CD4-positive, alpha-beta memory T cell (primary cell): ENCODE measurements around the gene GBP1. TPM values are rescaled to one million over a fixed set of nuclear protein-coding genes. Genes with fewer than 3 reads are reported as not detected.
A peak's percentile ranks its signal among the peaks of the same experiment; 100 is the strongest.

Source experiments
- CTCF ChIA-PET: fragments of 350-600 bp; sonication (Branson Sonifier 250); formaldehyde crosslinking; loops from one replicate; lab custom pipeline; 2021; ENCODE audit warnings: inconsistent platforms; ENCODE audit not compliant: partially characterized antibody; lab: Charles Lee
- POLR2A ChIA-PET: fragments of 350-600 bp; sonication (Branson Sonifier 250); formaldehyde crosslinking; loops from one replicate; lab custom pipeline; 2021; ENCODE audit not compliant: partially characterized antibody; lab: Charles Lee
- DNase-seq, 5 donors: peaks; one replicate each; pipeline versions ENCODE4 v3.0.0 to v3.0.0-alpha.2; 2020 to 2022; ENCODE audit warnings: mixed read lengths in 1 of 5
- H3K27ac ChIP-seq: one replicate; pipeline ENCODE4 v1.7.0; 2013; ENCODE audit warnings: low read depth, low read length
- H3K27me3 ChIP-seq: 2 replicates; pipeline ENCODE4 v1.7.0; 2013; ENCODE audit warnings: mild to moderate bottlenecking, low read length, moderate library complexity; ENCODE audit not compliant: insufficient read depth
- H3K36me3 ChIP-seq: 2 replicates; pipeline ENCODE4 v1.7.0; 2013; ENCODE audit warnings: mild to moderate bottlenecking, low read length, moderate library complexity; ENCODE audit not compliant: insufficient read depth
- H3K4me1 ChIP-seq: 2 replicates; pipeline ENCODE4 v1.7.0; 2013; ENCODE audit warnings: mild to moderate bottlenecking, low read length, moderate library complexity; ENCODE audit not compliant: insufficient read depth
- H3K4me3 ChIP-seq, 2 donors: one replicate each; pipeline ENCODE4 v1.7.0; 2013; ENCODE audit warnings: low read length in 2 of 2, mild to moderate bottlenecking in 1 of 2
- H3K9me3 ChIP-seq, 2 donors: one replicate each; pipeline ENCODE4 v1.7.0; 2013; ENCODE audit warnings: low read length in 2 of 2, control low read depth in 1 of 2; ENCODE audit not compliant: control insufficient read depth in 1 of 2
- H3K27ac Mint-ChIP-seq, 7 donors: one replicate each; pipeline ENCODE4 v1.8.0; 2020 to 2021; ENCODE audit warnings: mixed read lengths in 7 of 7, mild to moderate bottlenecking in 6 of 7, inconsistent platforms in 3 of 7, moderate library complexity in 3 of 7
- H3K27me3 Mint-ChIP-seq, 2 donors: one replicate each; pipeline ENCODE4 v1.8.0; 2020 to 2021; ENCODE audit warnings: mixed read lengths in 2 of 2
- H3K36me3 Mint-ChIP-seq, 2 donors: one replicate each; pipeline ENCODE4 v1.8.0; 2020 to 2021; ENCODE audit warnings: mixed read lengths in 2 of 2, inconsistent platforms in 1 of 2, mild to moderate bottlenecking in 1 of 2
- H3K4me1 Mint-ChIP-seq, 4 donors: one replicate each; pipeline ENCODE4 v1.8.0; 2020 to 2021; ENCODE audit warnings: mixed read lengths in 4 of 4, mild to moderate bottlenecking in 1 of 4
- H3K4me3 Mint-ChIP-seq, 8 donors: one replicate each; pipeline ENCODE4 v1.8.0; 2020 to 2021; ENCODE audit warnings: mixed read lengths in 8 of 8, mild to moderate bottlenecking in 7 of 8, moderate library complexity in 6 of 8, inconsistent platforms in 3 of 8
- H3K9me3 Mint-ChIP-seq, 8 donors: one replicate each; pipeline ENCODE4 v1.8.0; 2020 to 2021; ENCODE audit warnings: mixed read lengths in 8 of 8, mild to moderate bottlenecking in 5 of 8, inconsistent platforms in 3 of 8, moderate library complexity in 1 of 8
- intact Hi-C: fragments of 100-400 bp; cut with micrococcal nuclease; formaldehyde crosslinking; loops from one replicate; pipeline ENCODE4 v1.15.1; 2023
- polyA plus RNA-seq, 2 donors: library from polyadenylated mRNA; unstranded; fragments of 300-500 nt; fragmentation: Illumina TruSeq; gene quantifications; one replicate each; pipeline ENCODE4 v1.2.3, GENCODE V29; 2021
- total RNA-seq, 2 experiments: library from RNA; stranded (reverse); gene quantifications; one replicate each; pipeline ENCODE4 v1.2.3, GENCODE V29; 2021

The GBP1 gene, protein sequence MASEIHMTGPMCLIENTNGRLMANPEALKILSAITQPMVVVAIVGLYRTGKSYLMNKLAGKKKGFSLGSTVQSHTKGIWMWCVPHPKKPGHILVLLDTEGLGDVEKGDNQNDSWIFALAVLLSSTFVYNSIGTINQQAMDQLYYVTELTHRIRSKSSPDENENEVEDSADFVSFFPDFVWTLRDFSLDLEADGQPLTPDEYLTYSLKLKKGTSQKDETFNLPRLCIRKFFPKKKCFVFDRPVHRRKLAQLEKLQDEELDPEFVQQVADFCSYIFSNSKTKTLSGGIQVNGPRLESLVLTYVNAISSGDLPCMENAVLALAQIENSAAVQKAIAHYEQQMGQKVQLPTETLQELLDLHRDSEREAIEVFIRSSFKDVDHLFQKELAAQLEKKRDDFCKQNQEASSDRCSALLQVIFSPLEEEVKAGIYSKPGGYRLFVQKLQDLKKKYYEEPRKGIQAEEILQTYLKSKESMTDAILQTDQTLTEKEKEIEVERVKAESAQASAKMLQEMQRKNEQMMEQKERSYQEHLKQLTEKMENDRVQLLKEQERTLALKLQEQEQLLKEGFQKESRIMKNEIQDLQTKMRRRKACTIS
- total RNA-seq (10 to 100 TPM; 74.1 to 74.2 TPM), polyA plus RNA-seq (10 to 100 TPM; 54.3 to 66.0 TPM)

DNA sequence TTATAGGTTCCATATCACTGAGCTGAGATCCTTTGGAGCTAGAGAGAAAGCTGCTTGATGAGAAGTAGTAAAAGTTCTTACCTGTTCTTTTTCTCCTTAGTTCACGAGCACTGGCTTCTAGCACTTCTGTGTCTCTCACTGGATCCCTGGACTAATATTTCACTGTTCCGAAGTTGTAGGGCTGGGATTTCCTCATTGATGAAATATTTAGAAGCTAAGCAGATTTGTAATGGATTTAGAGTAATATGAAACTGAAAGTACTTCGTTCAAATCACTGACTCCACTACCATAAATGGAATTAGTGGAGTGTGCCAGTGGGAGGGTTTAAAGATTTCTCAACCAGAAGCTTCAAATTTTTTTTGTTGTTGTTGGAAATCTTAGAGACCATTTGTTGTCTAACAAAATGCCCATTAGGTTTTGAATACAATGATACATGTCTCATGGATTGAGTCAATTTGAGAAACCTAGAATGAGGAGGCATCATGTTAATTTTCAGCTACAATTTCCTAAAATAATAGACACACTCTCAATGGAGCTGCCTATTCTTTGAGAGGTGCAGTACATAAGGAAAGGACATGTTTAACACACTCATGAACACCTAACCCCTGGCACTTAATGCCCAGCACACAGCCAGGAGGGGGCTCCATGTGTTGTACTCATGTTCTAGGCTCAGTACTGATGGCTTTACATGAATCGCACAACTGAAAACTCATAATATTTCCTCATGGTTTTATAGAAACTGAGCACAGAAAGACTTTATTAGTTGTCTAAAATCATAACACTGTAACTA, at the start of gene GBP1:
GBP1 (minus strand) TSS at position 130 of the 790 bp plus-strand sequence. CDS start 1,974 bp downstream, outside the sequence.
- peaks cover 56% of the 10 kb centered on the region for H3K4me1 ChIP-seq
- DNase-seq = peak; percentile 51 to 57 (median 53)

DNA sequence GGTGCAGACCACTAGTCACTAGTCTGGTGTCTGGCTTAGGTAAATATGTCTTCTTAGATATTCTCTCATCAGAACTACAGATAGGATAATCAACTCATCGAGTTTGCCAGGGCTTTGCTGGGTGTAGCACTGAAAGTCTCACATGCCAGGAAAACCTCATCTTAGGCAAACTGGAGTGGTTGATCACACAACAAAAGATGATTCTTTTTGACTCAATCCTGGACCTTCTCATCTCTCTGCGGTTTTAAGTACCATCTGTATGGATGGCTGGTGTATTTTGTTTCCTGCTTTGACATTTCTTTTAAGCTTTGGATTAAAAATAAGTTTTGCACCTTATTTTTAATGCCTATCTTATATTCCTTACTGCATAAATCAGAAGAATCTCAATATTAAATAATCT, 49.7 kb upstream of the GBP1 start:
- peaks cover 36 to 50% of the 10 kb centered on the region in 2 donors for H3K36me3 Mint-ChIP-seq
- no peaks in the 10 kb centered on the region for H3K27me3 ChIP-seq
- H3K27ac Mint-ChIP-seq = peak overlapping the region in 6 of 7 donors; percentile 14 to 77 (median 56)
- H3K4me3 ChIP-seq = no peak overlapping the region
- H3K4me3 Mint-ChIP-seq = no peak overlapping the region
- no peaks in the 10 kb centered on the region for H3K9me3 ChIP-seq
- peaks cover 90% of the 10 kb centered on the region for H3K36me3 ChIP-seq
- ChIA-PET CTCF (interaction anchor here (1.1 kb wide), 1 partner anchor 10 kb away, joined by 4 read pairs; no protein-coding TSS in a partner anchor), POLR2A (interaction anchor here (0.6 kb wide), 1 partner anchor 256 kb away, joined by 3 read pairs; no protein-coding TSS in a partner anchor)
- H3K4me1 Mint-ChIP-seq = peaks cover 23 to 43% (median 29%) of the 10 kb centered on the region in 4 donors
- intact Hi-C loops = no loop called here
- H3K27ac ChIP-seq = no peak overlapping the region
- DNase-seq = no peak
- H3K9me3 Mint-ChIP-seq = no peaks in the 10 kb centered on the region
- H3K27me3 Mint-ChIP-seq = no peaks in the 10 kb centered on the region
- H3K4me1 ChIP-seq = peaks cover 24% of the 10 kb centered on the region

More for the DNA sequence above, at the start of gene GBP1:
- intact Hi-C loops = loop anchor here (1.0 to 5.0 kb wide), 6 partner anchors 30 to 547 kb away; partner anchors contain the start of genes GBP2 and GBP3
- Mint-ChIP-seq H3K4me1 (peaks cover 37 to 70% (median 51%) of the 10 kb centered on the region in 4 donors), H3K4me3 (peak within 1 kb of the TSS; percentile 90 to 100 (median 98)), H3K36me3 (peaks cover 25 to 46% of the 10 kb centered on the region in 2 donors), H3K27me3 (no peaks in the 10 kb centered on the region), H3K9me3 (no peaks in the 10 kb centered on the region), H3K27ac (peak within 1 kb of the TSS; percentile 94 to 100 (median 96))
- H3K36me3 ChIP-seq = peaks cover 2% of the 10 kb centered on the region
- H3K9me3 ChIP-seq = no peaks in the 10 kb centered on the region
- POLR2A ChIA-PET = interaction anchor here (0.6 to 4.9 kb wide), 23 partner anchors 9 to 543 kb away, joined by 3 to 60 read pairs (median 4); partner anchors contain the start of genes GBP2, GBP3, GBP4 and GTF2B
- no peaks in the 10 kb centered on the region for H3K27me3 ChIP-seq
- peak within 1 kb of the TSS; percentile 85 for H3K27ac ChIP-seq
- H3K4me3 ChIP-seq = peak within 1 kb of the TSS; percentile 65 to 74
- CTCF ChIA-PET = interaction anchor here (0.7 to 1.8 kb wide), 10 partner anchors 14 to 211 kb away, joined by 3 to 14 read pairs (median 4); partner anchors contain the start of genes GBP3 and GBP4

DNA sequence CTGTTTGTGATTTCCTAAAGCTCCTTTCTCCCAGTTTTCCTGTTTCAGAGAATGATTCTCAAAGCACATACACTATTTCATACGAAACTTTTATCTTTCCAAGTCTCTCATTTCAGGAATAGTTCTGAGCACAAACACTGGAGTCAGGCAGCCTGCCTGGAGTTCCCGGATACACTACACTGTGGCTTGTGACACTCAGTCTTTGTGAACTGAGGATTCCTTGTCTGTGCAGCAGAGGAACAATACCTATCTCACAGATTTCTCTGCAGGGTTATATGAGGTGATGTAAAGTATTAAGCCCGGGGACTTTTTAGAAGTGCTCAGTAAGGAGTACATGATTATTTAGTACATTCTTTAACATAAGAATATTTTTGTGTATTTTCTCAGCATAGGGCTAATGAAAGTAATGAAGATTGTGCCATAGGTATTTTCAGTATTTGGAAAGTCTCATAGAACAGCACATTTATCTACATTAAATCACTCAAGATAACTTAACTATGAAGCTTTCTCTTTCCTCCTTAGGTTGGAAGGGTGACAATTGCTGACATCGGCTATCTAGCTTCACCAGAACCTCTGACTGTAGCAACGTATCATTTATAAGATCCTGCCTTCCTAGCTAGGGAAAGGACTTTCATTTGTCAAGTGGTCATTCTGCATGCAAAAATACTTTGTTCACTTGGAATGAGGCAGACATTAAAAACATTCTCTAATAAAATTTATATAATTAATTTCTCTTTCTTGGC, 48.0 kb upstream of the GBP1 start:
- Mint-ChIP-seq H3K36me3 (peaks cover 51 to 65% of the 10 kb centered on the region in 2 donors), H3K4me3 (no peak overlapping the region), H3K4me1 (peaks cover 26 to 43% (median 33%) of the 10 kb centered on the region in 4 donors), H3K27ac (peak overlapping the region in 6 of 7 donors; percentile 6 to 70 (median 39)), H3K9me3 (no peaks in the 10 kb centered on the region), H3K27me3 (no peaks in the 10 kb centered on the region)
- no peak for DNase-seq
- no peaks in the 10 kb centered on the region for H3K27me3 ChIP-seq
- H3K4me3 ChIP-seq = no peak overlapping the region
- intact Hi-C loops = no loop called here
- H3K27ac ChIP-seq = no peak overlapping the region
- peaks cover 89% of the 10 kb centered on the region for H3K36me3 ChIP-seq
- H3K4me1 ChIP-seq = peaks cover 8% of the 10 kb centered on the region
- POLR2A ChIA-PET = interaction anchor here (2.8 kb wide), 1 partner anchor 13 kb away, joined by 6 read pairs; the partner anchor contains the start of gene GBP2
- no peaks in the 10 kb centered on the region for H3K9me3 ChIP-seq
- CTCF ChIA-PET = no interaction called here

DNA sequence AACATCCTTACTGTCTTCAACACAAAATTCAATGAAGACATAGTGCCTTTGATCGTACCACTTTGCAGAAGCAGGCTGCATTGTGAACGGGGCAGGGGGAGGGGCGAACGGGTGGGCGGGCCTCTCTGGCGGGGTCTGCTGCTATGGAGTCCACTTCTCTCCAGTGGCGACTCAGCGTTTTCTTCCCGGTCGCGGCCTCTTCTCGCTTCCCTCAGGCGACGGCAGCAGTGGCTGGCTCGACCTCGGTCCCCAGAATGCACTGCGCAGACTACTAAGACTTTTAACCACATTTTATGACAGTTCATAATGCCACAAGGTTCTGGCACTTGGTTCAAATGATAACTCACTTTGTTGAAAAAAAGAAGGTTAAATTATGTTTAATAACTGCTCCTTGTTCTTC, 39.7 kb upstream of the GBP1 start:
- H3K36me3 ChIP-seq = peaks cover 46% of the 10 kb centered on the region
- no peaks in the 10 kb centered on the region for H3K4me1 ChIP-seq
- no peak overlapping the region for H3K4me3 ChIP-seq
- CTCF ChIA-PET = no interaction called here
- peaks cover 0 to 3% (median 0%) of the 10 kb centered on the region in 8 donors for H3K9me3 Mint-ChIP-seq
- H3K27ac Mint-ChIP-seq = peak overlapping the region in 1 of 7 donors; percentile 37
- H3K27me3 ChIP-seq = no peaks in the 10 kb centered on the region
- no peak overlapping the region for H3K4me3 Mint-ChIP-seq
- no peak overlapping the region for H3K27ac ChIP-seq
- intact Hi-C loops = no loop called here
- H3K36me3 Mint-ChIP-seq = peaks cover 58% of the 10 kb centered on the region in 2 donors
- no peaks in the 10 kb centered on the region for H3K9me3 ChIP-seq
- no peaks in the 10 kb centered on the region for H3K27me3 Mint-ChIP-seq
- DNase-seq = no peak
- POLR2A ChIA-PET = interaction anchor here (1.1 kb wide), 1 partner anchor 70 kb away, joined by 3 read pairs; no protein-coding TSS in a partner anchor
- H3K4me1 Mint-ChIP-seq = peaks cover 0 to 12% (median 4%) of the 10 kb centered on the region in 4 donors

DNA sequence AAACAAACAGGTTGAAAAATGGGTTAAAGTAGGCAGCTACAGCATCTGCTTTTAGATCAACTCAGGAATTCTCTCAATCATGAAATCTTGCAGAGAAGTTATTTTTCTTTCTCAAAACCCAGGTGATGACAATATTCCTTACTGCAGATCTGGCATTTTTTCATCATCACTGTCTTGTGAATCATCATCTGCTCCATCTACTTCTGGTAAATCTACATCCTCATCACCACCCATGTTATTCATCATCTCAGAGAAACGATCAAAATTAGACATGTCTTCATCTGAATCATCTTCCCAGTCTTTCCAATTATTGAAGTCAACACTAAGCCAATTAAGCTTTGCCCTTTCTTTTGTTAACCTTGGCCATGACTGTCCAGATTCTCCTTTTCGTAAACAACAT, 39.1 kb upstream of the GBP1 start:
- ChIA-PET CTCF (interaction anchor here (1.2 to 1.6 kb wide), 2 partner anchors 18 to 254 kb away, joined by 5 to 7 read pairs; no protein-coding TSS in a partner anchor), POLR2A (interaction anchor here (1.1 kb wide), 2 partner anchors 23 to 70 kb away, joined by 3 read pairs; no protein-coding TSS in a partner anchor)
- DNase-seq = no peak
- Mint-ChIP-seq H3K4me3 (no peak overlapping the region), H3K9me3 (peaks cover 0 to 4% (median 0%) of the 10 kb centered on the region in 8 donors), H3K4me1 (peaks cover 0 to 12% (median 3%) of the 10 kb centered on the region in 4 donors), H3K27me3 (no peaks in the 10 kb centered on the region), H3K36me3 (peaks cover 52 to 54% of the 10 kb centered on the region in 2 donors), H3K27ac (peak overlapping the region in 2 of 7 donors; percentile 4 to 56)
- H3K27ac ChIP-seq = no peak overlapping the region
- H3K9me3 ChIP-seq = no peaks in the 10 kb centered on the region
- H3K27me3 ChIP-seq = no peaks in the 10 kb centered on the region
- no peak overlapping the region for H3K4me3 ChIP-seq
- no peaks in the 10 kb centered on the region for H3K4me1 ChIP-seq
- peaks cover 41% of the 10 kb centered on the region for H3K36me3 ChIP-seq
- intact Hi-C loops = no loop called here

DNA sequence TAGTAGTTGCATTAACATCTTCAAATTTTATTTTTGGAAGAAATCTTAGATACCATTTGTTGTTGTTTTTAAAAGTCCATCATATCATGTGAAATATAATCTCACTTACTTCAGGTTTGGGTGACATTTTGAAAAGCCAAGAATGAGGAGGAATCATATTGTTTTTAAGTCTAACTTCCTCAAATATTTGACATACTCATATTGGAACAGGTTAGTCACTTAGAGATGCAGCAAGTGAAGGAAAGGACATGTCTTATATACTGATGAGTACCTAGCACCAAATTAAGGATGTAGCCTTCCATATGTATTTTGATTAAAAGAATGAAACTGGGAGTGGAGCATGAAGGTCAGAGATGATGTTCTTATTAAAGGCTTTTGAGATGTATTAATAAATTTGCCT, 37.0 kb upstream of the GBP1 start:
- Mint-ChIP-seq H3K4me3 (no peak overlapping the region), H3K27me3 (peaks cover 0 to 2% of the 10 kb centered on the region in 2 donors), H3K36me3 (peaks cover 32 to 34% of the 10 kb centered on the region in 2 donors), H3K4me1 (peaks cover 0 to 4% (median 2%) of the 10 kb centered on the region in 4 donors), H3K9me3 (peaks cover 0 to 7% (median 2%) of the 10 kb centered on the region in 8 donors), H3K27ac (no peak overlapping the region)
- no peak overlapping the region for H3K27ac ChIP-seq
- DNase-seq = no peak
- H3K36me3 ChIP-seq = peaks cover 22% of the 10 kb centered on the region
- H3K4me3 ChIP-seq = no peak overlapping the region
- POLR2A ChIA-PET = no interaction called here
- intact Hi-C loops = no loop called here
- H3K4me1 ChIP-seq = no peaks in the 10 kb centered on the region
- H3K9me3 ChIP-seq = no peaks in the 10 kb centered on the region
- H3K27me3 ChIP-seq = no peaks in the 10 kb centered on the region
- CTCF ChIA-PET = no interaction called here
